HCT116 (cell line): ENCODE measurements around the gene BEND7. TPM values are rescaled to one million over a fixed set of nuclear protein-coding genes. Genes with fewer than 3 reads are reported as not detected.

Experiments
- ATAC-seq: fragments of 200-7000 bp; cut with Tn5 transposase; 2 replicates; pipeline ENCODE4 v1.9.1; 2020; ENCODE audit warnings: mild to moderate bottlenecking, moderate library complexity
- BruUV-seq: library from RNA; stranded (reverse); fragments of 400-500 nt; replicated peaks from 2 replicates; lab custom pipeline; 2021; lab: Mats Ljungman, UMichigan
- CTCF ChIA-PET: fragments of 300-600 bp; sonication (Branson Sonifier 250); formaldehyde crosslinking; loops from one replicate; lab custom pipeline; 2021; ENCODE audit warnings: antibody characterized with exemption; lab: Charles Lee
- POLR2A ChIA-PET: fragments of 300-600, 350-600 bp; sonication (Branson Sonifier 250); formaldehyde crosslinking; loops from one replicate; lab custom pipeline; 2021; ENCODE audit warnings: antibody characterized with exemption; lab: Charles Lee
- RAD21 ChIA-PET, 2 experiments: fragments of 300-600 bp; sonication (Branson Sonifier 250); formaldehyde crosslinking; loops; one replicate each; lab custom pipeline; 2023; ENCODE audit warnings: low total read pairs in 2 of 2; ENCODE audit not compliant: uncharacterized antibody in 2 of 2, unreplicated experiment in 2 of 2, low non-redundant PET in 1 of 2; lab: Charles Lee
- DNase-seq: peaks from one replicate; pipeline ENCODE4 v3.0.0-alpha.2; 2010; ENCODE audit warnings: low read depth, low spot score
- H2AFZ ChIP-seq: fragments of 200-600 bp; shearing (Covaris generic), sonication (generic); 2 replicates; pipeline ENCODE4 v1.6.1; 2017; ENCODE audit warnings: low read depth, mixed run types, mixed read lengths, antibody characterized with exemption, low read length; ENCODE audit not compliant: poor library complexity, severe bottlenecking
- H3K27ac ChIP-seq: 2 replicates; pipeline ENCODE4 v1.5.1; 2012; ENCODE audit warnings: low read depth, low read length
- H3K27me3 ChIP-seq: fragments of 200-600 bp; sonication (generic); 2 replicates; pipeline ENCODE4 v1.6.1; 2016; ENCODE audit warnings: mixed run types, low read length, mixed read lengths; ENCODE audit not compliant: insufficient read depth
- H3K36me3 ChIP-seq, 2 experiments: fragments of 200-500 bp in 1 of 2; fragments of 200-600 bp in 1 of 2; sonication (Bioruptor generic) in 1 of 2; sonication (generic) in 1 of 2; 2 replicates each; pipeline versions ENCODE4 v1.5.1 to v1.6.1; 2014 to 2016; ENCODE audit warnings: low read length in 2 of 2, inconsistent platforms in 1 of 2, mixed read lengths in 1 of 2, mixed run types in 1 of 2; ENCODE audit not compliant: insufficient read depth in 2 of 2, control insufficient read depth in 1 of 2
- H3K4me1 ChIP-seq, 2 experiments: fragments of 200-600 bp in 1 of 2; sonication (generic) in 1 of 2; 2 replicates each; pipeline versions ENCODE4 v1.5.1 to v1.6.1; 2012 to 2017; ENCODE audit warnings: low read length in 2 of 2, inconsistent platforms in 1 of 2, mild to moderate bottlenecking in 1 of 2, mixed read lengths in 1 of 2, mixed run types in 1 of 2, moderate library complexity in 1 of 2; ENCODE audit not compliant: insufficient read depth in 2 of 2, control insufficient read depth in 1 of 2
- H3K4me2 ChIP-seq: fragments of 200-600 bp; sonication (generic); 2 replicates; pipeline ENCODE4 v1.6.1; 2017; ENCODE audit warnings: mixed run types, low read length, mixed read lengths
- H3K4me3 ChIP-seq, 2 experiments: fragments of 200-600 bp in 1 of 2; sonication (generic) in 1 of 2; replicated peaks in 1 of 2; 2 replicates each; pipeline ENCODE4 v1.5.1; 2011 to 2016; ENCODE audit warnings: low read length in 2 of 2, control low read depth in 1 of 2, low read depth in 1 of 2, mild to moderate bottlenecking in 1 of 2, mixed read lengths in 1 of 2, mixed run types in 1 of 2
- H3K79me2 ChIP-seq: fragments of 200-600 bp; sonication (generic); 2 replicates; pipeline ENCODE4 v1.6.1; 2017; ENCODE audit warnings: mild to moderate bottlenecking, mixed run types, low read length, moderate library complexity, mixed read lengths; ENCODE audit not compliant: insufficient read depth
- H3K9ac ChIP-seq: fragments of 200-600 bp; sonication (generic); 2 replicates; pipeline ENCODE4 v1.6.1; 2016; ENCODE audit warnings: low read length, mixed read lengths
- H3K9me2 ChIP-seq: fragments of 200-600 bp; sonication (generic), shearing (Covaris generic); 2 replicates; pipeline ENCODE4 v1.6.1; 2017; ENCODE audit warnings: mixed run types, mild to moderate bottlenecking, moderate library complexity; ENCODE audit not compliant: insufficient read depth
- H3K9me3 ChIP-seq, 2 experiments: fragments of 200-500 bp in 1 of 2; fragments of 200-600 bp in 1 of 2; sonication (Bioruptor generic) in 1 of 2; sonication (generic) in 1 of 2; 2 replicates each; pipeline ENCODE4 v1.6.1; 2014 to 2017; ENCODE audit warnings: low read length in 2 of 2, mixed read lengths in 2 of 2, inconsistent platforms in 1 of 2, low read depth in 1 of 2, mild to moderate bottlenecking in 1 of 2, mixed run types in 1 of 2, moderate library complexity in 1 of 2; ENCODE audit not compliant: control insufficient read depth in 1 of 2, insufficient read depth in 1 of 2
- H4K20me1 ChIP-seq: fragments of 200-600 bp; sonication (generic), shearing (Covaris generic); 2 replicates; pipeline ENCODE4 v1.6.1; 2017; ENCODE audit warnings: mixed run types, mild to moderate bottlenecking, moderate library complexity; ENCODE audit not compliant: insufficient read depth
- ATF3 ChIP-seq: IDR thresholded peaks from 2 replicates; pipeline ENCODE4 v1.6.1; 2012
- CEBPB ChIP-seq: IDR thresholded peaks from 2 replicates; pipeline ENCODE4 v1.6.1; 2012; ENCODE audit warnings: low read depth
- EZH2phosphoT487 ChIP-seq: fragments of 200-600 bp; IDR thresholded peaks from 2 replicates; pipeline ENCODE4 v1.6.1; 2018; ENCODE audit warnings: antibody characterized with exemption, borderline replicate concordance
- FOSL1 ChIP-seq: IDR thresholded peaks from 2 replicates; pipeline ENCODE4 v1.6.1; 2012; ENCODE audit warnings: low read depth
- MAX ChIP-seq: IDR thresholded peaks from 2 replicates; pipeline ENCODE4 v1.6.1; 2012
- POLR2A ChIP-seq: IDR thresholded peaks from 2 replicates; pipeline ENCODE4 v1.7.0; 2011; ENCODE audit warnings: borderline replicate concordance; ENCODE audit not compliant: insufficient read depth, insufficient read length; ENCODE audit errors: extremely low read depth
- POLR2AphosphoS5 ChIP-seq: IDR thresholded peaks from 2 replicates; pipeline ENCODE4 v1.6.1; 2011; ENCODE audit warnings: mild to moderate bottlenecking, low read depth, low read length, moderate library complexity
- SIN3A ChIP-seq: IDR thresholded peaks from 2 replicates; pipeline ENCODE4 v1.6.1; 2012; ENCODE audit warnings: low read depth
- SP1 ChIP-seq: IDR thresholded peaks from 2 replicates; pipeline ENCODE4 v1.6.1; 2012; ENCODE audit warnings: low read depth
- TCF7L2 ChIP-seq: IDR thresholded peaks from 2 replicates; pipeline ENCODE4 v1.7.0; 2011; ENCODE audit warnings: borderline replicate concordance, inconsistent platforms; ENCODE audit not compliant: insufficient read depth, insufficient read length; ENCODE audit errors: extremely low read depth
- YY1 ChIP-seq: IDR thresholded peaks from 2 replicates; pipeline ENCODE4 v1.6.1; 2011; ENCODE audit warnings: low read length, low read depth, moderate library complexity, mild to moderate bottlenecking; ENCODE audit not compliant: insufficient replicate concordance; ENCODE audit errors: extremely low read depth
- ZBTB33 ChIP-seq: IDR thresholded peaks from 2 replicates; pipeline ENCODE4 v1.6.1; 2011; ENCODE audit warnings: mild to moderate bottlenecking, low read length, moderate library complexity; ENCODE audit not compliant: insufficient replicate concordance; ENCODE audit errors: extremely low read depth
- ZNF274 ChIP-seq: fragments of 200-500 bp; sonication (Bioruptor generic); IDR thresholded peaks from 2 replicates; pipeline ENCODE4 v1.6.1; 2014; ENCODE audit warnings: mild to moderate bottlenecking, low read depth, low read length, inconsistent platforms
- intact Hi-C: fragments of 100-400 bp; cut with micrococcal nuclease; formaldehyde crosslinking; loops from 2 replicates; pipeline ENCODE4 v1.10.0; 2022
- total RNA-seq: library from RNA; stranded (reverse); gene quantifications from one replicate; pipeline ENCODE4 v1.2.1, GENCODE V29; 2021; ENCODE audit not compliant: unreplicated experiment

BEND7 gene
- total RNA-seq, 1 experiment from 2014 or later, result 13.8 TPM

GRCh38 chr10:13483951-13484350 lies 44.9 kb downstream of the BEND7 start:
- Histone ChIP-seq H3K27ac (no peak overlapping the region), H3K4me2 (no peak overlapping the region), H3K79me2 (no peaks in the 10 kb centered on the region)
- RAD21 ChIA-PET, result no interaction called here
- BruUV-seq, result no TSS peak
- TF ChIP-seq TCF7L2 (no peak), ZBTB33 (no peak), MAX (no peak), CEBPB (no peak), YY1 (no peak), ATF3 (no peak), POLR2A (no peak)
- TF ChIP-seq, all 23 proteins: peak for 0
- H3K4me1 ChIP-seq, result no peaks in the 10 kb centered on the region
- H3K9me3 ChIP-seq, result no peaks in the 10 kb centered on the region
- no peaks in the 10 kb centered on the region for H3K27me3 ChIP-seq
- ChIA-PET CTCF (no interaction called here), POLR2A (no interaction called here)
- no peaks in the 10 kb centered on the region for H3K9me2 ChIP-seq
- intact Hi-C loops, result no loop called here
- no peaks in the 10 kb centered on the region for H3K36me3 ChIP-seq
- no peak overlapping the region for H3K9ac ChIP-seq
- DNase-seq (no peak), ATAC-seq (no peak)
- no peak overlapping the region for H2AFZ ChIP-seq
- H4K20me1 ChIP-seq, result no peaks in the 10 kb centered on the region
- H3K4me3 ChIP-seq, result no peak overlapping the region

DNA sequence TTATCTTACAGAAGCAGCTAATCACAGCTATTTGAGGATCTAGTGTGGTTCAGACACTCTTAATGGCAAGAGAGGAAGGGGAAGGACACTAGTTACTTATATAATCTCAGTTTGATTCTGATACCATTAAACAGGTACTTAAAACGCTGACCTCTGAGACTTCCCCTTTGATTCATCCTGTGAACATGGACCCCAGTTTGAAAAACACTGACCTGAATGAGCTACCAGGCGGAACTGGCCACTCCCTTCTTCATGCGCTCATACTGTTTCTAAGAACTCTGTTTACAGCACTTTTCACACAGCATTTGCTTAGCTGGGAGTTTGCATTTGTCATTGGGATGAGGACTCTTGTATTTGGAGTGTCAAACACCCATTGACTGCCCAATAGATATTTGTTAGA lies 45.7 kb downstream of the BEND7 start:
- ChIA-PET RAD21 (no interaction called here), CTCF (interaction anchor here (1.5 kb wide), 1 partner anchor 17 kb away, joined by 3 read pairs; no protein-coding TSS in a partner anchor), POLR2A (no interaction called here)
- intact Hi-C loops, result no loop called here
- no peaks in the 10 kb centered on the region for H3K9me3 ChIP-seq
- H3K27me3 ChIP-seq, result no peaks in the 10 kb centered on the region
- H3K4me3 ChIP-seq, result no peak overlapping the region
- H3K4me2 ChIP-seq, result no peak overlapping the region
- no peak for DNase-seq
- no peaks in the 10 kb centered on the region for H3K4me1 ChIP-seq
- H4K20me1 ChIP-seq, result no peaks in the 10 kb centered on the region
- no peak overlapping the region for H3K9ac ChIP-seq
- H3K27ac ChIP-seq, result no peak overlapping the region
- no peaks in the 10 kb centered on the region for H3K9me2 ChIP-seq
- BruUV-seq, result no TSS peak
- H3K36me3 ChIP-seq, result no peaks in the 10 kb centered on the region
- no peaks in the 10 kb centered on the region for H3K79me2 ChIP-seq
- TF ChIP-seq ZBTB33 (no peak), SP1 (no peak), ZNF274 (no peak), SIN3A (no peak), ATF3 (no peak), MAX (no peak), FOSL1 (no peak), EZH2phosphoT487 (no peak), POLR2AphosphoS5 (no peak)
- TF ChIP-seq, all 23 proteins: peak for 0
- H2AFZ ChIP-seq, result no peak overlapping the region
- ATAC-seq, result no peak
